Lower leg skin (tissue), 3 donors: ENCODE measurements around the gene BICDL1.

ENCODE experiments used
- CTCF ChIP-seq, 3 donors: fragments of 450-650 bp; IDR thresholded peaks; one replicate each; pipeline ENCODE4 v1.5.1; 2016; ENCODE audit warnings: antibody characterized with exemption in 3 of 3, mild to moderate bottlenecking in 3 of 3, moderate library complexity in 2 of 3
- POLR2A ChIP-seq, 2 donors: fragments of 450-650 bp; IDR thresholded peaks; one replicate each; pipeline ENCODE4 v1.6.1; 2016 to 2017; ENCODE audit warnings: antibody characterized with exemption in 2 of 2, mild to moderate bottlenecking in 1 of 2, moderate library complexity in 1 of 2

- no peak for TF ChIP-seq CTCF (IDR thresholded peaks at IDR 0.05)
- no peak for TF ChIP-seq POLR2A (IDR thresholded peaks at IDR 0.05)
Observed at GRCh38 chr12:120039711-120040110, 50.7 kb downstream of the BICDL1 start.
